Lower leg skin (tissue), 3 donors: ENCODE results near the gene RPLP2.

Source experiments
- CTCF ChIP-seq, 3 donors: fragments of 450-650 bp; IDR thresholded peaks; one replicate each; pipeline ENCODE4 v1.5.1; 2016; ENCODE audit warnings: antibody characterized with exemption in 3 of 3, mild to moderate bottlenecking in 3 of 3, moderate library complexity in 2 of 3
- POLR2A ChIP-seq, 2 donors: fragments of 450-650 bp; IDR thresholded peaks; one replicate each; pipeline ENCODE4 v1.6.1; 2016 to 2017; ENCODE audit warnings: antibody characterized with exemption in 2 of 2, mild to moderate bottlenecking in 1 of 2, moderate library complexity in 1 of 2

- no peak for TF ChIP-seq CTCF (IDR thresholded peaks at IDR 0.05)
- no peak for TF ChIP-seq POLR2A (IDR thresholded peaks at IDR 0.05)
Observed at GRCh38 chr11:803467-803742, 6.4 kb upstream of the RPLP2 start.
